HAP-1 (cell line): ENCODE results near the gene FGF13.

Experiments
- DNase-seq, 2 experiments: peaks; one replicate each; pipeline ENCODE4 v3.0.0-alpha.2; 2016 to 2020; ENCODE audit warnings: low spot score in 2 of 2
- H3K27me3 ChIP-seq: fragments of 250-450 bp; sonication (Bioruptor Pico); 2 replicates; pipeline ENCODE4 v1.5.1; 2020; ENCODE audit warnings: low read depth, mild to moderate bottlenecking, moderate library complexity
- H3K36me3 ChIP-seq: fragments of 250-450 bp; sonication (Bioruptor Pico); replicated peaks from 2 replicates; pipeline ENCODE4 v1.5.1; 2020; ENCODE audit warnings: mild to moderate bottlenecking
- H3K4me1 ChIP-seq: fragments of 250-450 bp; sonication (Bioruptor Pico); 2 replicates; pipeline ENCODE4 v1.5.1; 2020; ENCODE audit warnings: mild to moderate bottlenecking
- H3K4me3 ChIP-seq: fragments of 250-450 bp; sonication (Bioruptor Pico); 2 replicates; pipeline ENCODE4 v1.5.1; 2020; ENCODE audit warnings: mild to moderate bottlenecking, moderate library complexity
- H3K9me3 ChIP-seq: fragments of 250-450 bp; sonication (Bioruptor Pico); 2 replicates; pipeline ENCODE4 v1.5.1; 2020; ENCODE audit warnings: mild to moderate bottlenecking, moderate library complexity
- in situ Hi-C: fragments of 300-500 bp; cut with MboI; formaldehyde crosslinking; loops from 3 replicates; pipeline ENCODE4 v1.14.3; 2020; ENCODE audit warnings: low sequenced_read_pairs, inconsistent platforms, mixed read lengths

FGF13 gene

GRCh38 chrX:138711399-138712347 lies at the start of gene FGF13:
Gene FGF13, minus strand, starts transcription at chrX:138711717. Its CDS starts 714 bp downstream, at chrX:138711003.
- H3K9me3 ChIP-seq: no peaks in the 10 kb centered on the region
- no peaks in the 10 kb centered on the region for H3K27me3 ChIP-seq
- peak within 1 kb of the TSS; percentile 62 for H3K4me3 ChIP-seq
- in situ Hi-C loops: no loop called here
- peaks cover 8% of the 10 kb centered on the region for H3K36me3 ChIP-seq
- peaks cover 5% of the 10 kb centered on the region for H3K4me1 ChIP-seq
- DNase-seq: peak; percentile 82 to 86

GRCh38 chrX:138759217-138759943 lies 47.9 kb upstream of the FGF13 start:
- Histone ChIP-seq H3K27me3 (peaks cover 2% of the 10 kb centered on the region; the same call in 1 of the 2 replicates), H3K4me3 (no peak overlapping the region), H3K4me1 (no peaks in the 10 kb centered on the region), H3K36me3 (no peaks in the 10 kb centered on the region), H3K9me3 (no peaks in the 10 kb centered on the region)
- in situ Hi-C loops: no loop called here
- DNase-seq: no peak

- Histone ChIP-seq H3K9me3 (no peaks in the 10 kb centered on the region), H3K27me3 (0 out of 2 replicates have a peak, but pooled peaks cover 6% of the 10 kb centered on the region), H3K4me3 (no peak overlapping the region), H3K4me1 (no peaks in the 10 kb centered on the region), H3K36me3 (no peaks in the 10 kb centered on the region)
- in situ Hi-C loops: no loop called here
- DNase-seq: peak; percentile 8 to 38
Observed at GRCh38 chrX:138756234-138756633, 44.7 kb upstream of the FGF13 start.

GRCh38 chrX:138754861-138755260 lies 43.3 kb upstream of the FGF13 start:
- in situ Hi-C loops: no loop called here
- Histone ChIP-seq H3K9me3 (no peaks in the 10 kb centered on the region), H3K27me3 (0 out of 2 replicates have a peak, but pooled peaks cover 6% of the 10 kb centered on the region), H3K4me1 (no peaks in the 10 kb centered on the region), H3K4me3 (no peak overlapping the region), H3K36me3 (no peaks in the 10 kb centered on the region)
- no peak for DNase-seq

GRCh38 chrX:138748480-138748879 lies 37.0 kb upstream of the FGF13 start:
- in situ Hi-C loops: no loop called here
- H3K4me3 ChIP-seq: no peak overlapping the region
- peak; percentile 19 to 26 for DNase-seq
- H3K4me1 ChIP-seq: no peaks in the 10 kb centered on the region
- 0 out of 2 replicates have a peak, but pooled peaks cover 2% of the 10 kb centered on the region for H3K27me3 ChIP-seq
- no peaks in the 10 kb centered on the region for H3K9me3 ChIP-seq
- H3K36me3 ChIP-seq: no peaks in the 10 kb centered on the region

GRCh38 chrX:138745196-138745595 lies 33.7 kb upstream of the FGF13 start:
- Histone ChIP-seq H3K9me3 (no peaks in the 10 kb centered on the region), H3K36me3 (no peaks in the 10 kb centered on the region), H3K27me3 (no peaks in the 10 kb centered on the region), H3K4me1 (no peaks in the 10 kb centered on the region), H3K4me3 (no peak overlapping the region)
- DNase-seq: peak; percentile 45 to 67
- in situ Hi-C loops: no loop called here

GRCh38 chrX:138742217-138742616 lies 30.7 kb upstream of the FGF13 start:
- H3K4me3 ChIP-seq: no peak overlapping the region
- no peak for DNase-seq
- H3K4me1 ChIP-seq: no peaks in the 10 kb centered on the region
- in situ Hi-C loops: loop anchor here (5.0 kb wide), 1 partner anchor 550 kb away; no protein-coding TSS in a partner anchor
- peaks cover 4% of the 10 kb centered on the region; the same call in 1 of the 2 replicates for H3K27me3 ChIP-seq
- no peaks in the 10 kb centered on the region for H3K36me3 ChIP-seq
- H3K9me3 ChIP-seq: no peaks in the 10 kb centered on the region

- Histone ChIP-seq H3K27me3 (peaks cover 7% of the 10 kb centered on the region; the same call in 1 of the 2 replicates), H3K4me1 (no peaks in the 10 kb centered on the region), H3K36me3 (no peaks in the 10 kb centered on the region), H3K4me3 (no peak overlapping the region), H3K9me3 (no peaks in the 10 kb centered on the region)
- in situ Hi-C loops: loop anchor here (5.0 kb wide), 1 partner anchor 548 kb away; no protein-coding TSS in a partner anchor
- DNase-seq: no peak
Observed at GRCh38 chrX:138740341-138740740, 28.8 kb upstream of the FGF13 start.

GRCh38 chrX:138723301-138723700 lies 11.8 kb upstream of the FGF13 start:
- Histone ChIP-seq H3K9me3 (no peaks in the 10 kb centered on the region), H3K27me3 (no peaks in the 10 kb centered on the region), H3K36me3 (no peaks in the 10 kb centered on the region), H3K4me3 (no peak overlapping the region), H3K4me1 (no peaks in the 10 kb centered on the region)
- in situ Hi-C loops: no loop called here
- no peak for DNase-seq

GRCh38 chrX:138719396-138719795 lies 7.9 kb upstream of the FGF13 start:
- Histone ChIP-seq H3K4me1 (no peaks in the 10 kb centered on the region), H3K4me3 (no peak overlapping the region), H3K36me3 (no peaks in the 10 kb centered on the region), H3K9me3 (no peaks in the 10 kb centered on the region), H3K27me3 (no peaks in the 10 kb centered on the region)
- in situ Hi-C loops: no loop called here
- no peak for DNase-seq

- Histone ChIP-seq H3K4me3 (no peak overlapping the region), H3K4me1 (no peaks in the 10 kb centered on the region), H3K27me3 (no peaks in the 10 kb centered on the region), H3K36me3 (no peaks in the 10 kb centered on the region), H3K9me3 (no peaks in the 10 kb centered on the region)
- in situ Hi-C loops: no loop called here
- DNase-seq: no peak
Observed at GRCh38 chrX:138718941-138719340, 7.4 kb upstream of the FGF13 start.

GRCh38 chrX:138710866-138711341 lies 613 bp downstream of the FGF13 start:
- peak; percentile 13 to 59 for DNase-seq
- Histone ChIP-seq H3K27me3 (no peaks in the 10 kb centered on the region), H3K9me3 (no peaks in the 10 kb centered on the region), H3K36me3 (peaks cover 11% of the 10 kb centered on the region), H3K4me3 (peak overlapping the region; percentile 62), H3K4me1 (peaks cover 5% of the 10 kb centered on the region)
- in situ Hi-C loops: no loop called here

- Histone ChIP-seq H3K36me3 (peaks cover 11% of the 10 kb centered on the region), H3K4me1 (peaks cover 5% of the 10 kb centered on the region), H3K27me3 (no peaks in the 10 kb centered on the region), H3K4me3 (peak overlapping the region; percentile 62), H3K9me3 (no peaks in the 10 kb centered on the region)
- in situ Hi-C loops: no loop called here
- peak; percentile 61 to 81 for DNase-seq
Observed at GRCh38 chrX:138709886-138710791, 1.4 kb downstream of the FGF13 start.
